ENCODE data around the gene SLC22A2. TPM values are rescaled to one million over a fixed set of nuclear protein-coding genes. Genes with fewer than 3 reads are reported as not detected.
"Not testable (repeated sequence)": the region's sequence is repeated elsewhere in the genome, so short reads cannot be mapped to it uniquely, and the experiment has no call there.

The SLC22A2 gene
- total RNA-seq (2014; rRNA removed; shearing (Covaris generic)) = not detected in 2 replicates

- Histone ChIP-seq H3K9me3 (replicated peaks) (no peaks in the 10 kb centered on the region), H3K27me3 (replicated peaks) (no peaks in the 10 kb centered on the region), H3K4me1 (replicated peaks) (no peaks in the 10 kb centered on the region), H3K4me3 (no peak within 1 kb of the TSS), H3K27ac (no peak within 1 kb of the TSS), H3K36me3 (no peaks in the 10 kb centered on the region)
- DNase-seq (ENCODE audit: low read depth in 1 of 2, low spot score in 2 of 2) = no peak
These were observed at the start of gene SLC22A2 for GRCh38 chr6:160258346-160259142. SLC22A2 (minus strand) TSS chr6:160258821; CDS start chr6:160258757, 64 bp downstream.

- Histone ChIP-seq H3K4me1 (replicated peaks) (no peaks in the 10 kb centered on the region), H3K36me3 (no peaks in the 10 kb centered on the region), H3K27me3 (replicated peaks) (no peaks in the 10 kb centered on the region), H3K4me3 (no peak overlapping the region), H3K27ac (no peak overlapping the region), H3K9me3 (replicated peaks) (peaks cover 7% of the 10 kb centered on the region)
- no peak for DNase-seq (ENCODE audit: low read depth in 1 of 2, low spot score in 2 of 2)
These were observed 47.5 kb upstream of the SLC22A2 start for GRCh38 chr6:160305926-160306713.

GRCh38 chr6:160303806-160304205 is 45.2 kb upstream of the SLC22A2 start:
- Histone ChIP-seq H3K27me3 (replicated peaks) (no peaks in the 10 kb centered on the region), H3K4me3 (no peak overlapping the region), H3K27ac (no peak overlapping the region), H3K36me3 (no peaks in the 10 kb centered on the region), H3K9me3 (replicated peaks) (peaks cover 7% of the 10 kb centered on the region), H3K4me1 (replicated peaks) (no peaks in the 10 kb centered on the region)
- no peak for DNase-seq (ENCODE audit: low read depth in 1 of 2, low spot score in 2 of 2)

- not testable (repeated sequence) for H3K4me1 ChIP-seq (replicated peaks); DNase-seq (ENCODE audit: low read depth in 1 of 2, low spot score in 2 of 2); H3K9me3 ChIP-seq (replicated peaks); H3K4me3 ChIP-seq; H3K27ac ChIP-seq; H3K36me3 ChIP-seq; H3K27me3 ChIP-seq (replicated peaks)
These were observed 43.9 kb upstream of the SLC22A2 start for GRCh38 chr6:160302431-160303082.

GRCh38 chr6:160301339-160301738 is 42.7 kb upstream of the SLC22A2 start:
- H3K27me3 ChIP-seq (replicated peaks) = no peaks in the 10 kb centered on the region
- peaks cover 9% of the 10 kb centered on the region for H3K9me3 ChIP-seq (replicated peaks)
- H3K36me3 ChIP-seq = no peaks in the 10 kb centered on the region
- no peaks in the 10 kb centered on the region for H3K4me1 ChIP-seq (replicated peaks)
- H3K27ac ChIP-seq = no peak overlapping the region
- no peak for DNase-seq (ENCODE audit: low read depth in 1 of 2, low spot score in 2 of 2)
- H3K4me3 ChIP-seq = no peak overlapping the region

- DNase-seq (ENCODE audit: low read depth in 1 of 2, low spot score in 2 of 2) = no peak
- H3K9me3 ChIP-seq (replicated peaks) = peaks cover 9% of the 10 kb centered on the region
These were observed 41.6 kb upstream of the SLC22A2 start for GRCh38 chr6:160300076-160300695.

GRCh38 chr6:160299559-160299958 is 40.9 kb upstream of the SLC22A2 start:
- H3K9me3 ChIP-seq (replicated peaks) = peaks cover 8% of the 10 kb centered on the region
- no peak overlapping the region for H3K4me3 ChIP-seq
- H3K27me3 ChIP-seq (replicated peaks) = no peaks in the 10 kb centered on the region
- H3K27ac ChIP-seq = no peak overlapping the region
- H3K4me1 ChIP-seq (replicated peaks) = no peaks in the 10 kb centered on the region
- H3K36me3 ChIP-seq = no peaks in the 10 kb centered on the region
- no peak for DNase-seq (ENCODE audit: low read depth in 1 of 2, low spot score in 2 of 2)

More at GRCh38 chr6:160300076-160300695, 41.6 kb upstream of the SLC22A2 start:
- H3K4me3 ChIP-seq = no peak overlapping the region
- H3K36me3 ChIP-seq = no peaks in the 10 kb centered on the region
- no peak overlapping the region for H3K27ac ChIP-seq
- no peaks in the 10 kb centered on the region for H3K27me3 ChIP-seq (replicated peaks)
- no peaks in the 10 kb centered on the region for H3K4me1 ChIP-seq (replicated peaks)

GRCh38 chr6:160298121-160298520 is 39.5 kb upstream of the SLC22A2 start:
- no peak overlapping the region for H3K4me3 ChIP-seq
- DNase-seq (ENCODE audit: low read depth in 1 of 2, low spot score in 2 of 2) = no peak
- H3K27ac ChIP-seq = no peak overlapping the region
- no peaks in the 10 kb centered on the region for H3K4me1 ChIP-seq (replicated peaks)
- no peaks in the 10 kb centered on the region for H3K36me3 ChIP-seq
- peaks cover 5% of the 10 kb centered on the region; the same call in 1 of the 2 replicates for H3K9me3 ChIP-seq (replicated peaks)
- H3K27me3 ChIP-seq (replicated peaks) = no peaks in the 10 kb centered on the region

GRCh38 chr6:160297310-160297709 is 38.7 kb upstream of the SLC22A2 start:
- peaks cover 2% of the 10 kb centered on the region for H3K9me3 ChIP-seq (replicated peaks)
- DNase-seq (ENCODE audit: low read depth in 1 of 2, low spot score in 2 of 2) = no peak

GRCh38 chr6:160293844-160294243 is 35.2 kb upstream of the SLC22A2 start:
- Histone ChIP-seq H3K27me3 (replicated peaks) (no peaks in the 10 kb centered on the region), H3K27ac (no peak overlapping the region)

More at GRCh38 chr6:160297310-160297709, 38.7 kb upstream of the SLC22A2 start:
- Histone ChIP-seq H3K27me3 (replicated peaks) (no peaks in the 10 kb centered on the region), H3K4me3 (no peak overlapping the region), H3K27ac (no peak overlapping the region), H3K36me3 (no peaks in the 10 kb centered on the region), H3K4me1 (replicated peaks) (no peaks in the 10 kb centered on the region)

GRCh38 chr6:160285541-160286105 is 27.0 kb upstream of the SLC22A2 start:
- Histone ChIP-seq H3K36me3 (no peaks in the 10 kb centered on the region), H3K9me3 (replicated peaks) (no peaks in the 10 kb centered on the region), H3K27ac (no peak overlapping the region), H3K27me3 (replicated peaks) (no peaks in the 10 kb centered on the region), H3K4me3 (no peak overlapping the region), H3K4me1 (replicated peaks) (no peaks in the 10 kb centered on the region)
- DNase-seq (ENCODE audit: low read depth in 1 of 2, low spot score in 2 of 2) = no peak

More at GRCh38 chr6:160293844-160294243, 35.2 kb upstream of the SLC22A2 start:
- DNase-seq (ENCODE audit: low read depth in 1 of 2, low spot score in 2 of 2) = no peak
- Histone ChIP-seq H3K4me1 (replicated peaks) (no peaks in the 10 kb centered on the region), H3K36me3 (no peaks in the 10 kb centered on the region), H3K4me3 (no peak overlapping the region), H3K9me3 (replicated peaks) (peaks cover 2% of the 10 kb centered on the region)

- H3K4me1 ChIP-seq (replicated peaks) = no peaks in the 10 kb centered on the region
- DNase-seq (ENCODE audit: low read depth in 1 of 2, low spot score in 2 of 2) = no peak
- H3K4me3 ChIP-seq = no peak overlapping the region
- H3K9me3 ChIP-seq (replicated peaks) = no peaks in the 10 kb centered on the region
- H3K36me3 ChIP-seq = no peaks in the 10 kb centered on the region
- no peaks in the 10 kb centered on the region for H3K27me3 ChIP-seq (replicated peaks)
- H3K27ac ChIP-seq = no peak overlapping the region
These were observed 26.0 kb upstream of the SLC22A2 start for GRCh38 chr6:160284575-160284974.

GRCh38 chr6:160282444-160282843 is 23.8 kb upstream of the SLC22A2 start:
- no peaks in the 10 kb centered on the region for H3K4me1 ChIP-seq (replicated peaks)
- H3K9me3 ChIP-seq (replicated peaks) = no peaks in the 10 kb centered on the region
- no peak overlapping the region for H3K4me3 ChIP-seq
- no peaks in the 10 kb centered on the region for H3K27me3 ChIP-seq (replicated peaks)
- DNase-seq (ENCODE audit: low read depth in 1 of 2, low spot score in 2 of 2) = no peak
- no peaks in the 10 kb centered on the region for H3K36me3 ChIP-seq
- no peak overlapping the region for H3K27ac ChIP-seq
